ENCODE measurements around the gene SSBP3.

SSBP3 gene

GRCh38 chr1:54397090-54397591, 9.1 kb downstream of the SSBP3 start:
- no peak for TF ChIP-seq CTCF (IDR thresholded peaks at IDR 0.05; ENCODE audit: extremely low read depth, insufficient read depth, missing control alignments)
- in situ Hi-C loops (cut with MboI; ENCODE audit: low pct_unique_long_range_greater_than_20kb, low sequenced_read_pairs, unreplicated experiment), result no loop called here
- no peak for DNase-seq (ENCODE audit: low spot score)

- no peak for TF ChIP-seq CTCF (IDR thresholded peaks at IDR 0.05; ENCODE audit: extremely low read depth, insufficient read depth, missing control alignments)
- in situ Hi-C loops (cut with MboI; ENCODE audit: low pct_unique_long_range_greater_than_20kb, low sequenced_read_pairs, unreplicated experiment), result no loop called here
- no peak for DNase-seq (ENCODE audit: low spot score)
Measured at GRCh38 chr1:54396261-54396933, 9.8 kb downstream of the SSBP3 start.

GRCh38 chr1:54395281-54395934, 10.8 kb downstream of the SSBP3 start:
- no peak for TF ChIP-seq CTCF (IDR thresholded peaks at IDR 0.05; ENCODE audit: extremely low read depth, insufficient read depth, missing control alignments)
- in situ Hi-C loops (cut with MboI; ENCODE audit: low pct_unique_long_range_greater_than_20kb, low sequenced_read_pairs, unreplicated experiment), result no loop called here
- DNase-seq (ENCODE audit: low spot score), result no peak

- no peak for TF ChIP-seq CTCF (IDR thresholded peaks at IDR 0.05; ENCODE audit: extremely low read depth, insufficient read depth, missing control alignments)
- in situ Hi-C loops (cut with MboI; ENCODE audit: low pct_unique_long_range_greater_than_20kb, low sequenced_read_pairs, unreplicated experiment), result no loop called here
- no peak for DNase-seq (ENCODE audit: low spot score)
Measured at GRCh38 chr1:54394104-54394503, 12.1 kb downstream of the SSBP3 start.

GRCh38 chr1:54392401-54392800, 13.8 kb downstream of the SSBP3 start:
- in situ Hi-C loops (cut with MboI; ENCODE audit: low pct_unique_long_range_greater_than_20kb, low sequenced_read_pairs, unreplicated experiment), result no loop called here
- TF ChIP-seq CTCF (IDR thresholded peaks at IDR 0.05; ENCODE audit: extremely low read depth, insufficient read depth, missing control alignments), result no peak
- DNase-seq (ENCODE audit: low spot score), result no peak

GRCh38 chr1:54391450-54392209, 14.6 kb downstream of the SSBP3 start:
- TF ChIP-seq CTCF (IDR thresholded peaks at IDR 0.05; ENCODE audit: extremely low read depth, insufficient read depth, missing control alignments), result no peak
- in situ Hi-C loops (cut with MboI; ENCODE audit: low pct_unique_long_range_greater_than_20kb, low sequenced_read_pairs, unreplicated experiment), result no loop called here
- no peak for DNase-seq (ENCODE audit: low spot score)

Data from GM13977 (cell line).